H9 (cell line): ENCODE results near the gene MGAT5. TPM values are rescaled to one million over a fixed set of nuclear protein-coding genes. Genes with fewer than 3 reads are reported as not detected.

Experiments used
- DNase-seq: peaks from one replicate; pipeline ENCODE4 v3.0.0-alpha.2; 2017
- H2AFZ ChIP-seq: one replicate; pipeline ENCODE4 v1.6.1; 2013; ENCODE audit warnings: mild to moderate bottlenecking, low read length, control low read depth, moderate library complexity
- H2AK5ac ChIP-seq: 2 replicates; pipeline ENCODE4 v1.6.1; 2013; ENCODE audit warnings: low read length, control low read depth, mixed read lengths; ENCODE audit not compliant: insufficient read length
- H2BK120ac ChIP-seq: one replicate; pipeline ENCODE4 v1.6.1; 2013; ENCODE audit warnings: low read depth, mild to moderate bottlenecking, low read length, control low read depth, inconsistent platforms; ENCODE audit not compliant: poor library complexity, severe bottlenecking
- H2BK12ac ChIP-seq: 2 replicates; pipeline ENCODE4 v1.6.1; 2013; ENCODE audit warnings: low read length, control low read depth, mixed read lengths, low read depth; ENCODE audit not compliant: insufficient read length
- H2BK15ac ChIP-seq: 2 replicates; pipeline ENCODE4 v1.6.1; 2013; ENCODE audit warnings: low read depth, low read length, control low read depth
- H2BK20ac ChIP-seq: one replicate; pipeline ENCODE4 v1.6.1; 2013; ENCODE audit warnings: low read depth, mild to moderate bottlenecking, low read length, control low read depth, inconsistent platforms; ENCODE audit not compliant: poor library complexity, severe bottlenecking
- H2BK5ac ChIP-seq: 2 replicates; pipeline ENCODE4 v1.6.1; 2013; ENCODE audit warnings: low read length, control low read depth, mixed read lengths; ENCODE audit not compliant: insufficient read length
- H3K14ac ChIP-seq: 2 replicates; pipeline ENCODE4 v1.6.1; 2013; ENCODE audit warnings: low read length, control low read depth; ENCODE audit not compliant: insufficient read depth
- H3K18ac ChIP-seq: 2 replicates; pipeline ENCODE4 v1.6.1; 2013; ENCODE audit warnings: low read depth, mild to moderate bottlenecking, mixed read lengths, low read length, control low read depth; ENCODE audit not compliant: insufficient read length
- H3K23ac ChIP-seq: 2 replicates; pipeline ENCODE4 v1.6.1; 2013; ENCODE audit warnings: low read length, control low read depth, mixed read lengths, low read depth; ENCODE audit not compliant: insufficient read length
- H3K23me2 ChIP-seq: 2 replicates; pipeline ENCODE4 v1.6.1; 2013; ENCODE audit warnings: low read depth, mild to moderate bottlenecking, mixed read lengths, low read length, control low read depth; ENCODE audit not compliant: insufficient read length, poor library complexity, severe bottlenecking
- H3K27ac ChIP-seq: 2 replicates; pipeline ENCODE4 v1.5.1; 2013; ENCODE audit warnings: low read length, control low read depth, mixed read lengths, low read depth; ENCODE audit not compliant: insufficient read length
- H3K27me3 ChIP-seq: 2 replicates; pipeline ENCODE4 v1.6.1; 2013; ENCODE audit warnings: low read length, control low read depth, inconsistent platforms; ENCODE audit not compliant: insufficient read depth
- H3K4ac ChIP-seq: 2 replicates; pipeline ENCODE4 v1.6.1; 2013; ENCODE audit warnings: low read depth, mild to moderate bottlenecking, control low read depth, inconsistent platforms, low read length, moderate library complexity
- H3K4me1 ChIP-seq: 2 replicates; pipeline ENCODE4 v1.6.1; 2013; ENCODE audit warnings: low read length, control low read depth, inconsistent platforms; ENCODE audit not compliant: insufficient read depth
- H3K4me2 ChIP-seq: 2 replicates; pipeline ENCODE4 v1.6.1; 2013; ENCODE audit warnings: low read length, control low read depth, mixed read lengths; ENCODE audit not compliant: insufficient read length, insufficient read depth
- H3K56ac ChIP-seq: 2 replicates; pipeline ENCODE4 v1.6.1; 2013; ENCODE audit warnings: low read depth, mild to moderate bottlenecking, mixed read lengths, low read length, control low read depth; ENCODE audit not compliant: insufficient read length
- H3K79me1 ChIP-seq: 2 replicates; pipeline ENCODE4 v1.6.1; 2013; ENCODE audit warnings: low read depth, mild to moderate bottlenecking, moderate library complexity, low read length, control low read depth, inconsistent platforms; ENCODE audit not compliant: insufficient read depth, poor library complexity, severe bottlenecking
- H3K79me2 ChIP-seq: 2 replicates; pipeline ENCODE4 v1.6.1; 2013; ENCODE audit warnings: low read length, control low read depth, inconsistent platforms; ENCODE audit not compliant: insufficient read depth
- H3K9ac ChIP-seq: 2 replicates; pipeline ENCODE4 v1.6.1; 2013; ENCODE audit warnings: low read length, control low read depth, mixed read lengths; ENCODE audit not compliant: insufficient read length; ENCODE audit errors: extremely low read depth
- H3K9me3 ChIP-seq: one replicate; pipeline ENCODE4 v1.6.1; 2013; ENCODE audit warnings: low read depth, low read length, inconsistent platforms; ENCODE audit not compliant: control insufficient read depth
- H3T11ph ChIP-seq: one replicate; pipeline ENCODE4 v1.6.1; 2013; ENCODE audit warnings: mild to moderate bottlenecking, low read length, control low read depth, inconsistent platforms
- H4K20me1 ChIP-seq: one replicate; pipeline ENCODE4 v1.6.1; 2013; ENCODE audit not compliant: control insufficient read depth, insufficient read length, insufficient read depth
- H4K5ac ChIP-seq: 2 replicates; pipeline ENCODE4 v1.6.1; 2013; ENCODE audit warnings: low read depth, mild to moderate bottlenecking, mixed read lengths, low read length, control low read depth; ENCODE audit not compliant: insufficient read length
- H4K8ac ChIP-seq: replicated peaks from 2 replicates; pipeline ENCODE4 v1.6.1; 2013; ENCODE audit warnings: low read length, control low read depth, mixed read lengths, low read depth; ENCODE audit not compliant: insufficient read length
- H4K91ac ChIP-seq: 2 replicates; pipeline ENCODE4 v1.6.1; 2013; ENCODE audit warnings: low read depth, mild to moderate bottlenecking, moderate library complexity, mixed read lengths, low read length, control low read depth; ENCODE audit not compliant: insufficient read length
- H3K27ac Mint-ChIP-seq, 3 experiments: 2 replicates in 2 of 3; 3 replicates in 1 of 3; pipeline ENCODE4 v1.8.0; 2020 to 2021; ENCODE audit warnings: mixed read lengths in 3 of 3, mild to moderate bottlenecking in 1 of 3, moderate library complexity in 1 of 3
- H3K27me3 Mint-ChIP-seq: 2 replicates; pipeline ENCODE4 v1.8.0; 2021; ENCODE audit warnings: low read depth, mild to moderate bottlenecking, moderate library complexity, mixed read lengths
- H3K36me3 Mint-ChIP-seq, 3 experiments: 2 replicates in 2 of 3; 3 replicates in 1 of 3; pipeline ENCODE4 v1.8.0; 2020 to 2021; ENCODE audit warnings: low read depth in 3 of 3, mixed read lengths in 3 of 3; ENCODE audit not compliant: insufficient read depth in 1 of 3
- H3K4me1 Mint-ChIP-seq, 2 experiments: 2 replicates each; pipeline ENCODE4 v1.8.0; 2020; ENCODE audit warnings: mixed read lengths in 2 of 2
- H3K4me3 Mint-ChIP-seq, 2 experiments: 2 replicates in 1 of 2; 3 replicates in 1 of 2; pipeline ENCODE4 v1.8.0; 2020 to 2021; ENCODE audit warnings: mild to moderate bottlenecking in 2 of 2, mixed read lengths in 2 of 2, moderate library complexity in 1 of 2
- H3K9me3 Mint-ChIP-seq, 2 experiments: 2 replicates in 1 of 2; 3 replicates in 1 of 2; pipeline ENCODE4 v1.8.0; 2020; ENCODE audit warnings: mild to moderate bottlenecking in 2 of 2, mixed read lengths in 2 of 2, moderate library complexity in 1 of 2
- CTCF ChIP-seq: fragments of 200-600 bp; sonication (generic); conservative IDR thresholded peaks from 3 replicates; pipeline ENCODE4 v1.8.0; 2021; ENCODE audit warnings: antibody characterized with exemption, mild to moderate bottlenecking
- WGBS: extraction: QIAGEN DNeasy Blood & Tissue Kit; methylation state at CpG from one replicate; pipeline ENCODE4 v1.1.7; 2013; ENCODE audit warnings: missing lambda C conversion rate, low lambda C conversion rate, mixed read lengths; ENCODE audit not compliant: insufficient read length; ENCODE audit errors: extremely low coverage; 5-methylcytosine and 5-hydroxymethylcytosine counted together
- total RNA-seq: library from RNA; stranded (reverse); gene quantifications from 2 replicates; pipeline ENCODE4 v1.2.1, GENCODE V29; 2021

MGAT5 gene
- total RNA-seq, 1 experiment from 2014 or later = 25.7 TPM

- no peak overlapping the region for H2BK120ac ChIP-seq
- H3K4ac ChIP-seq = no peak overlapping the region
- TF ChIP-seq CTCF = no peak
- H3K79me1 ChIP-seq = no peaks in the 10 kb centered on the region
- peaks cover 10% of the 10 kb centered on the region for H3K27me3 ChIP-seq
- H2AK5ac ChIP-seq = no peak overlapping the region
- no peak overlapping the region for H2BK12ac ChIP-seq
- H3K4me2 ChIP-seq = no peak overlapping the region
- no peak overlapping the region for H3K56ac ChIP-seq
- no peak overlapping the region for H2AFZ ChIP-seq
- no peaks in the 10 kb centered on the region for H3K79me2 ChIP-seq
- no peak overlapping the region for H3K18ac ChIP-seq
- no peak overlapping the region for H3T11ph ChIP-seq
- no peak overlapping the region for H4K5ac ChIP-seq
- H3K23ac ChIP-seq = no peak overlapping the region
- DNase-seq = no peak
- no peak overlapping the region for H2BK20ac ChIP-seq
- no peak overlapping the region for H4K91ac ChIP-seq
- Mint-ChIP-seq H3K4me3 (no peak overlapping the region), H3K9me3 (no peaks in the 10 kb centered on the region), H3K27me3 (peaks cover 64% of the 10 kb centered on the region), H3K4me1 (peaks cover 15 to 24% of the 10 kb centered on the region in 2 experiments), H3K27ac (no peak overlapping the region), H3K36me3 (peaks cover 8 to 29% (median 18%) of the 10 kb centered on the region in 3 experiments; a peak in 6 of 7 replicates)
- H4K8ac ChIP-seq = no peak overlapping the region
- no CpG with 5 or more reads among the region's 4 CpGs for WGBS
- H3K23me2 ChIP-seq = no peaks in the 10 kb centered on the region
- H2BK5ac ChIP-seq = no peak overlapping the region
- H3K4me1 ChIP-seq = peaks cover 2% of the 10 kb centered on the region; the same call in 1 of the 2 replicates
- no peak overlapping the region for H3K9ac ChIP-seq
- H3K14ac ChIP-seq = no peak overlapping the region
- H3K9me3 ChIP-seq = no peaks in the 10 kb centered on the region
- H2BK15ac ChIP-seq = no peak overlapping the region
- H4K20me1 ChIP-seq = peaks cover 2% of the 10 kb centered on the region
- H3K27ac ChIP-seq = no peak overlapping the region
These were observed 181.6 kb downstream of the MGAT5 start for GRCh38 chr2:134435505-134435904.
